ENCODE measurements around the gene PKD1L1. TPM values are rescaled to one million over a fixed set of nuclear protein-coding genes. Genes with fewer than 3 reads are reported as not detected.
"Not testable (repeated sequence)": the region's sequence is repeated elsewhere in the genome, so short reads cannot be mapped to it uniquely, and the experiment has no call there.

PKD1L1 gene
- total RNA-seq, 2 donors from 2014 or later, result 0.13 to 0.20 TPM

- Mint-ChIP-seq H3K9me3 (no peaks in the 10 kb centered on the region), H3K4me3 (no peak overlapping the region), H3K4me1 (peaks cover 15% of the 10 kb centered on the region), H3K36me3 (ENCODE audit: low read depth) (no peaks in the 10 kb centered on the region), H3K27ac (no peak overlapping the region), H3K27me3 (ENCODE audit: insufficient read depth) (peaks cover 6% of the 10 kb centered on the region)
- Histone ChIP-seq H3K27ac (ENCODE audit: low read depth, low read length) (no peak overlapping the region), H3K4me3 (ENCODE audit: low read length) (no peak overlapping the region), H3K36me3 (ENCODE audit: control insufficient read depth, insufficient read depth, low read length) (no peaks in the 10 kb centered on the region), H3K9me3 (ENCODE audit: control insufficient read depth, low read length) (no peaks in the 10 kb centered on the region), H3K9ac (ENCODE audit: extremely low read depth, low read length, poor library complexity, severe bottlenecking) (no peak overlapping the region), H3K27me3 (ENCODE audit: control insufficient read depth, insufficient read depth, low read length, poor library complexity, severe bottlenecking) (no peaks in the 10 kb centered on the region), H3K4me1 (ENCODE audit: control insufficient read depth, insufficient read depth, low read length) (no peaks in the 10 kb centered on the region)
- no peak for DNase-seq
- TF ChIP-seq CTCF (conservative IDR thresholded peaks at IDR 0.05), result no peak
- WGBS, 2 experiments (ENCODE audit: insufficient coverage in 1 of 2, insufficient read length in 1 of 2), result 85 to 90% methylated on average over 11 to 12 of the region's 12 CpGs
Measured at GRCh38 chr7:47944536-47945260, 3.6 kb downstream of the PKD1L1 start.

GRCh38 chr7:47943676-47944474 is 4.4 kb downstream of the PKD1L1 start:
- H3K4me1 ChIP-seq (ENCODE audit: control insufficient read depth, insufficient read depth, low read length), result no peaks in the 10 kb centered on the region
- no peak for DNase-seq
- H3K9ac ChIP-seq (ENCODE audit: extremely low read depth, low read length, poor library complexity, severe bottlenecking), result no peak overlapping the region
- no peak overlapping the region for H3K4me3 ChIP-seq (ENCODE audit: low read length)
- Mint-ChIP-seq H3K27me3 (ENCODE audit: insufficient read depth) (peaks cover 6% of the 10 kb centered on the region), H3K4me1 (peaks cover 16% of the 10 kb centered on the region), H3K36me3 (ENCODE audit: low read depth) (no peaks in the 10 kb centered on the region), H3K9me3 (no peaks in the 10 kb centered on the region), H3K27ac (no peak overlapping the region), H3K4me3 (no peak overlapping the region)
- TF ChIP-seq CTCF (conservative IDR thresholded peaks at IDR 0.05), result no peak
- H3K9me3 ChIP-seq (ENCODE audit: control insufficient read depth, low read length), result no peaks in the 10 kb centered on the region
- 83 to 94% methylated on average over 4 to 8 of the region's 8 CpGs for WGBS, 2 experiments (ENCODE audit: insufficient coverage in 1 of 2, insufficient read length in 1 of 2)
- H3K36me3 ChIP-seq (ENCODE audit: control insufficient read depth, insufficient read depth, low read length), result no peaks in the 10 kb centered on the region
- H3K27ac ChIP-seq (ENCODE audit: low read depth, low read length), result no peak overlapping the region
- H3K27me3 ChIP-seq (ENCODE audit: control insufficient read depth, insufficient read depth, low read length, poor library complexity, severe bottlenecking), result no peaks in the 10 kb centered on the region

GRCh38 chr7:47942651-47943050 is 5.6 kb downstream of the PKD1L1 start:
- WGBS, 2 experiments (ENCODE audit: insufficient coverage in 1 of 2, insufficient read length in 1 of 2), result 91% methylated on average over 6 of the region's 10 CpGs; no CpG with 5 or more reads in 1 of the 2 experiments
- H3K4me1 Mint-ChIP-seq, result peaks cover 19% of the 10 kb centered on the region
- H3K9ac ChIP-seq (ENCODE audit: extremely low read depth, low read length, poor library complexity, severe bottlenecking); H3K4me3 Mint-ChIP-seq; H3K9me3 Mint-ChIP-seq; DNase-seq; H3K4me1 ChIP-seq (ENCODE audit: control insufficient read depth, insufficient read depth, low read length); H3K27me3 Mint-ChIP-seq (ENCODE audit: insufficient read depth); H3K27me3 ChIP-seq (ENCODE audit: control insufficient read depth, insufficient read depth, low read length, poor library complexity, severe bottlenecking); H3K36me3 ChIP-seq (ENCODE audit: control insufficient read depth, insufficient read depth, low read length); H3K9me3 ChIP-seq (ENCODE audit: control insufficient read depth, low read length); H3K4me3 ChIP-seq (ENCODE audit: low read length); H3K27ac Mint-ChIP-seq; H3K27ac ChIP-seq (ENCODE audit: low read depth, low read length); H3K36me3 Mint-ChIP-seq (ENCODE audit: low read depth): not testable (repeated sequence)
